Measurements from ENCODE around the gene DDRGK1.
A peak's percentile ranks its signal among the peaks of the same experiment; 100 is the strongest.
"Not testable (repeated sequence)": the region's sequence is repeated elsewhere in the genome, so short reads cannot be mapped to it uniquely, and the experiment has no call there.

The DDRGK1 gene

DNA sequence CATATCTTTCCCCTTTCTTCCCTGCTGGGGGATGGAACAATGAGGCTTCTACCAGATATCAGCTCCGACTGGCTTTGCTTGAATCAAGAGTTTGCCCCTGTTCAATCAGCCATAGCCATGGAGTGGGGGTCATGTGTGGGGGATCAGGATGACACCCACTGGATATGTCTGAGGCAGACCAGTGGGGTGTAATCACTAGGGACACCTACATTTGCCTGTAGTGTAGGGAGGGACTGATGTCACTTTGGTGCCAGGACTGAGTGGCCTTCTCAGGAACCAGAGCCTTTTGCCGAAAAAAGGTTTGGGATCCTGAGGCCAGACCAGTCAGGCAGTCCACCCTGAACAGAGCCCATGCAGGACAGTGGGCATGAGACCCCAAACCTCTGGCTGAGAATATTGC is 5.9 kb upstream of the DDRGK1 start:
- DNase-seq = no peak

DNA sequence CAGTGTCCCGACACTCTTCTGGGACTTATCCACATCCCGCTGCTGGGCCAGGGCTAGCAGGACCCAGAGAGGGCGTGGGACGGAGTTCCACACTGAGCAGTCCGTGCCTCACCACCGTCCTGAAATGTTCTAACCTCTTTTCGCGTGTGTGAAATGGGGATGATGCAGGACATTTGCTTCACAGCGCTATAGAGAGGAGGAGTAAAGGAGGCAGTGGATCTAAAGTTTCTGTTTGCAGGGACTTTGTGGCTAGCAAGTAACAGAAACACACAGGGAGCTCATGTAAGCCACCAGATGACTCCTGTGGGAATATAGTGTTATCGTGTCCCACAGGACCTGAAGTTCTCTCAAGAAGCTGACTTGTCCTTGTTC is 5.5 kb upstream of the DDRGK1 start:
- no peak for DNase-seq

DNA sequence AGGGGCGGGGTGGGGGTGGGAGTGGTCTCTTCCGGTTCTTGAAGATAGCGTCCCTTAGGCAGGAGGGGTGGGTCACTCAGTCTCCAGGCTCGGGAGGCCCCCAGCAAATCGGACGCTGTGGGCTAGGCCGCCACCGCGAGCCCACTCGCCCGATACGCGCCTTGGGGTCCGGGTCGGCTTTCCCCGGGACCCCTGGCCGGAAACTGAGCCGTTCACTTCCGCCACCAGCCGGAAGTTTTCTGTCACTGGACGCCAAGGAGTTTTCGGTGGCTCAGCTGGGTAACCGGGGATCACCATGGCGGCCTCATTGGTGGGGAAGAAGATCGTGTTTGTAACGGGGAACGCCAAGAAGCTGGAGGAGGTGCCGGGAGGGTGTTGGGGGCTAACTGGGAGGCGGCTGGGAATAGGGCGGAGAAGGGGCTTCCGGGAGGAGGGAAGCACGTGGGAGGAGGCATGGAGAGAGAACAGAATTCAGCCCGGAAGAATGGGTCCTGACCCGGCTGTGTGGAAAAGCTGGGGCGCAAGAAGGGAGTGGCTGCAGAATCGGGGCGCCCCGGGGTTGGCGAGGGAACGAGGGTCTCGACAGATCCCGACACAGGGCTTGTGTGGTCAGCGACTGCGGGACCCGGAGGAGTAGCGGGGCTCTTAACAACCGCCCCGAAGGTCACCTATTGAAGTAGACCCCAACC is 4.9 kb upstream of the DDRGK1 start, which contains the start of gene ITPA:
ITPA (plus strand) TSS at position 242 of the 689 bp plus-strand sequence; CDS start at position 296, 54 bp downstream.
- peak; percentile 7 to 42 for DNase-seq

DNA sequence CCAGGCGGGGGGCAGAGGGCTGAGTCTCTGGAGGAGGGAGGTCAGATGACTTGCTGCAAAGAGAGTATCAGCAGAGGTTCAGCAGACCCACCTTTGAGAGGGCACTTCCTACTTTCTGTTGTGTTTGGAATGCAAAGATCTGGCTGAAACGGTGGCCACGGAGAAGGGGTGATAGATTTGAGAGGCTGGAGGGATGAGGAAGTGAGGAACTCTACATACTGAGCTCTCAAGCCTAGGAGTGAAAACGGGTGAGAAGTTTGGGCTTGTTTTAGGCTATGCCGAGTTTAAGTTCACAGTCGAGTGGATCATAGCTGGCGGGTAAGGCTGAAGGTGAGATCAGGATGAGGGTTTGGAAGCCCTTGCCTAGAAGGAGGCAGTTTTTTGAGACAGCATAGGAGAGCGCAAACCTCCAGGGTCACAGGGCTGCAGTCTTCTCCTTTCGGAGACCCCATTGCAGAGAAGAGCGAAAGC is 4.3 kb upstream of the DDRGK1 start:
- DNase-seq = peak; percentile 10 to 27

DNA sequence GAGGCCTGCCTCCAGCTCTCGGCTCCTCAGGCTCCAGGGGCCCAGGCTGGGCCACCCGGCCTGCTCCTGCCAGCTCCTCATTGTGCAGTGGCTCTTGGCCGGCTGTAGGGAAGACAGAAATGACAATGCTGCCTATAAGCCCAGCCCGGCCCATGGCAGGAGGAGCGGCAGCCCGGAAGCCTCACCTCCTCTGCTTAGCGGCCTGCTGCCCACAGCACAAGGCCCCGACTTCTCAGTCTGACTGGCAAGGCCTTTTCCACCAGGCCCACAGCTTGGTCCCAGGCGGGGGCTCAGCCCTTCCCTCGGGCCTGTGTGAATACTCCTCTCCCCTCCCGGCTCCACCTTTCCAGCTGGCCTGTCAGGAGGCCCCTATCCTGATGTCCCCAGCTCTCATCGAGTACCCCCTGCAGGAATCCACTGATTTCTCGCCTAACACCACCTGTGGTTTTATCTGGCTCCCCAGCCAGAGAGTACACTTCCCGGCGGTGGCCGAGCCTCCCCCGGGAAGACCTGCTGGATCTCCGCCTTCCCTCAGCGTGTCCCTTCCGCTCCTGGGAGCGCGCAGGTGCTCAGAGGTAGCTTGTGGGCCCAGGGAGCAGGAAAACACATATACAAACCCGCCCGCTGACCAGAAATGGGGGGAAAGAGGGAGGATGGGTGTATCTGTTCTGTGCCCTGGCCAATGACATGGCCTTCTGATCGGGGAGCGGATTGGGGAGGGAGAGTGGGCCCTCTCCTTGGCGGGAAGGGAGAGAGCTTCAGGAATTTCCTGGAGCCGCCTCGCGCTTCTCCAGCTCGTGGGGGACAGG is 963 bp downstream of the DDRGK1 start:
- no peak for DNase-seq

DNA sequence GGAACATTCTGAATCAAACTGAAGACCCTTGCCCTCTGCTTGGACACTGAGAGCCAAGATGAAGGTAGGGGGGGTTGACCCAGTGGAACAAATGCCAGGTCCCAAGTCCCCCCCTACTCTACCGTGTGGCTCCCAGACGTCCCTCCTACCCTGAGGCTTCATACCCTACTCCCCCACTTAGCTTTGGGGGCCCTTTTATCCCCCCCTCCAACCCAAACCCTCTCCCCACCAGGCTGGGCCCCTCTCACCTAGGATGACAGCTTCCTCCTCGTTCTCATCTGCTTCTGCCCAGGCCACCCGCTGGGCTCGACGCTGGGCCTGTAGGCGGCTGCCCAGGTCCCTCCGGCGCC is 1.5 kb downstream of the DDRGK1 start:
- no peak for DNase-seq

DNA sequence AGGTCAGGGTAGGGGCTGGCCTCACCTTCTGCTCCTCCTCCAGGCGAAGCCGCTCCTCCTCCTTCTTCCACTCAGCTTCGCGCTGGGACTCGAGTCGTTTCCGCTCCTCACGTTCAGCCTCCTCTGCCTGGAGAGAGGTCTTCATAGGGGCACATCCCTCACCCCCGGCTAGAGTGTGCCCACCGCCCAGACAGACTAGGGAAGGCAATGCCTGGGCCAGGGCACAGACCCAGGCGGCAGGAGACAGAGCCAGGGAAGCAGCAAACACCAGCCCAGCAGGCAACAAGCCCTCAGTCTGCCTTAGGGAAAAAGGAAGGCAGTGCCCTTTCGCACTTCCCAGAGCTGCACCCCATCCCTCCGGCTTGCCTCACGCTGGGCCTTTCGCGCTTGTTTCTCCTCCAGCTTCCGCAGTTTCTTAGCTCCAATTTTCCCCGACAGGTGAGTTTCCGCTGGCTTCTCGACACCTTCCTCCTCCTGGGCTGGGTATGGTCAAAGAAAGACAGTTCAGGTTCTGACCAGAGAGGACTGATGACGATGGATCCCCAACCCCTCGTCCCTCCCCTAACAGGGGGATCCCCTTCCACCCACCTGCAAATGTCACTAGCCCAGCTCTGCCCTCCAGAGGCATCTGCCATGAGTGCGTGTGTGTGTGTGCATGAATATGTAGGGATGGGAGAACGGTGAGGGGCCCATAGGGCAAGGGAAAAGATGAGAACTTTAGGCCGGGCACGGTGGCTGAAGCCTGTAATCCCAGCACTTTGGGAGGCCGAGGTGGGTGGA is 4.3 kb downstream of the DDRGK1 start:
- no peak for DNase-seq

DNA sequence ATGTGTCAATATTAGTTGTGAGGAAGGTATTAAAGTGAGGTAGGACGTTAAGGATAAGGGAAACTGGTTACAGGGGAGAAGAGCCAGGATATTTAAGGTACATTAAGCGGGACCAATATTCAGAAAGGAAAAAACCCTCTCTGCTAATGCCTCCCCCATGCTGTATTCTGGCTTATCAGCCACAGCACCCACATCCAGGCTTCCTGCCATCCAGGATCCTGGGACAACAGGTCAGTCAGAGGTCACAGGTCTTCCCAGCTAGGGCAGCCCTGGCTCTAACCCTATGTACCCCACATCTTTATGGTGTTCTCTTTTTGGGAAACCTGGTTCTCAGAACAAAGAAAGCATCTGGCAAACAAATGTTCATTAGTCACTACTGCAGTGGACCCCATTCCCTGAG is 5.3 kb downstream of the DDRGK1 start:
- no peak for DNase-seq

DNA sequence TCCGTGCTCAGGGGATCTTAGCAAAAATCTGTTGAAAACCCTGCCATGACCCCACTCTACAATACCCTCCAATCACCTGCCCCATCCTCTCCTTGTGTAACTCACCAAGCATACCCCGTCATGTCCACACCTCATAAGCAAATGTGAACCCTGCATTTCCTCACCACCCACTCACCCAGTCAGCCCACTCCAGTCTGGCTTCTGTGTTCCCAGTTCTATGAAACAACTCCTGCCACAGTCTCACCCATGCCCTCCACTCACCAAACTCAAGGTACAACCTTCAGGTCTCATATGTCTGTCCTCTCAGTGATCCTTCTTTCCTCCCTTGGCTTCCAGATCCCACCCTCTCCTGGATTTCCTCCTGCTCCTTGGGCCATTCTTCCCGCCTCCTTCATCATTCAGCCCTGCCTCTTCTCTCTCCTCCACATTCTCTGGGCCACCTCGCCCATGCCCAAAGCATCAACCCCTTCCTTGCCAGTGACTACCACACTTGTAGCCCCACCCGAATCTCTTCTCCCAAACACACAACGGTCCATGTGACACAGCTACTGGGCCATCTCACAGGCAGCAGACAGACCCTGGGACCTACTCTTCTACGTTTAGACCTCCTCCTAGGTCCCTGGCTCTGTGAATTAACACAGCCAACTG is 8.8 kb downstream of the DDRGK1 start:
- DNase-seq = no peak

DNA sequence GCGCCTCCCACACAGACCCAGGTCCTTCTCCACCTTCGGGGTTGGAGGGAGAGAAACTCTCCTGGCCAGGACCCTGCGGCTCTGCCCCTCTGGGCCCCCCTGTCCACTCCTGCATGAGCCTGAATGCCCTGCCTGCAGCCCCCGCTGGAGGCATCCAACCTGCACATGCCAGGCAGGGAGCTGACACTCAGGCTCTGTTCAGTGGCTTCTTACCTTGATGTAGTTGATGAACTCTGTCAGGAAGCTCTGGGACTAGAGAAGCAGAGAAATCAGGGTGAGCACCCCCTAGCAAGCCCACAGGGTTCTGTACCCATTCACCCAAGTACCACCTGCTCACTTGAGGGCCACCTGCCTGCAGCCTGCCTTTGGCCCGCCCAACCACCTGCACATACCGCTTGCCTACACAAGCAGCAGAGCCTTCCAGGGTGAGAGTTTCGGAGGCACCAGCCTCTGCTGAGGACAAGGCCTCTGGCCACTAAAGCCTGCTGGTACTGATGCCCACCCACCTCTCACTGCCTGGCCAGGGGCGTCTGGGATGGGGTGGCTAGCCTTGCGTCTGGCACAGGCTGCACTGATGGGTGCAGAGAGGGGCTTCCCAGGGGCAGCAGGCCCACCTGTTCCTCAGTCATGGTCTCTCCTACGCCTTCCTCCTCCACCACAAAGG is 9.7 kb downstream of the DDRGK1 start:
- DNase-seq = no peak

DNA sequence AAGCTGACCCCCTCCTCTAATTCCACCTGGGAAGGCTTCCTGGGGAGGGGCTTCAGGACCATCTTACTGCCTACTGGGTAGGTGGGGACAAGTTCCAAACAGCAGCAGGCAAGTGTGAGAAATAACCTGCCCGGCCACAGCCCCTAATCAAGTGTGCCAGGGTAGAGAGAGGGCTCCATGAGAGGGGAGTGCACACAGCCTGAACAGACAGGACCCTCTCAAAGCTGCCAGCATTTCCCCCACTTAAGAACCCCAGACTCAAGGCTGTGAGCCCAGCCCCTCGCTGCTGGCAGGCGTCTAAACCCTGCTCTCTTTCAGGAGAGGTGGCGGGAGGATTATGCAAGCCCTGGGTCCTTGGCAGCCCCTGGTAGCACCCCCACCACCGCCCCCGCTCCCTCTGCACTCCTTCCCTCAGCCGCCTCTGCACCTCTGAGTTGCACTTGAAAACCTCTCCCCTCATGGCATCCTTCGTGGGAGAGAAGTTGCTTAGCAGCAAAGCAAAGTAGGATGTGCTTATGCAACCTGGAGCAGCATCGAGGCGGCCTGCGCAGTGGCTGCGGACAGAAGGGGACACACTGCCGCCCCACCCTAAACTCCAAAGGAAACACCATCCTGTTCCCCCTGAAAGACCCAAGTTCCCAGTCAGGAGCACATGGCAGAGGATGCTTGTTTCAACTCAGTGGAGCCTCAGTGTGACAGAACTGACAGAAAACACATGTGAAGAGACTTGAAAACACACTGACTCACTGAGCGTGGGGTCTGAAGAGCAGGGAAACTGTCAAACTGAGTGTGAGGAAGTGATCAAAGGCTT is 10.5 kb downstream of the DDRGK1 start:
- no peak for DNase-seq

DNA sequence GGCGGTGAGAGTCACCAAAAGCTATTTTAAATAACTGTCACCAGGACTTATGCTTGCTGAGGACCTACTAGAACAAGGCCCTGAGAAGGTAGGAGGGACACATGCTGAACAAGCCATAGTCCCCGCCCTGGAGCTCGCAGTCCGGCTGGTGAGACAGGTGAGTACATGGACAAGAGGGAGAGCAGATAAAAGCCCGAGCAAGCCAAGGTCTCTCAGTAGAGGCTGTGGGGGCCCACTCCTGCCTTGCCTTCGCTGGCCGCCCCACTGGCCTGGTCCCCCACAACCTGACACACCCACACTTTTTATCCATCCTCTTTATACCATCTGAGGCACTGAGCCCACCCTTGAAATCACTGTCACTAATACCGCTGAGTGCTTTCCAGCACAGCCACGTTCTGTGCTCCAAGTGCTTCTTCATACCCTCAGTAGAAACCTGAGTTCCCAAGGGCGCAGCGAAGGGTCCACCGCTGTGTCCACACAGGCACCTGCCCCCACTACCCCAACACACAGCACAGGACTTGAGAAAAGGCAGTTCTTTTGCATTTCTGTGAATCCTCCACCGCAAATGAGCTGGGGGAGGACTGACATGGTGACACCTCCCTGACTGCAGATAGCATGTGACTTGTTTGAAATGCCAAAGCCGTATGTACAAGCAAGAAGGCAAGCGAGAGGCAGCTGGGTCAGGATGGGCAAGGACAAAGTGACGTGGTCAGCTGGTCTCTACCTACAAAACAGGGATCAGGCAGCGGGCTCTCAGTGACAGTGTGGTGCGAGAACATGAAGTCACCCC is 12.1 kb downstream of the DDRGK1 start:
- no peak for DNase-seq

DNA sequence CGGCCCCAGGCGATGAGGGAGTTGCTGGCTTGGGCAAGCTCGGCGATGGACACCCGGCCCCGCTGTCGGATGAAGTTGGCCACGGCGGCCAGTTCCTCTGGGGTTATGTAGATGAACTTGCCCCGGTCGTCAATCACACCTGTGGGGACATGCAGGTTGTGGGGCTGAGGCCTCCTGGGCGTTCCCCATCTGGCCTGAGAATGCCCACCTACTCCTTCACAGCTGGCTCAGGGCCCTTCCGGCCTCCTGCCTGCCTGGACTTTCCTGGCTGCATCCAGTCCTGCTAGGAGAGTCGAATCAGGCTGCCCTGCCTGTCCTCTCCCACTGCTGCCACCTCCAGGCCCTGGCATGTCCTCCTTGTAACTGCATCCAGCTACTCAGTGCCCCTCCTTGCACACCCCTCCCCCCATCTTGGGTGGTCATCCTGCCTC is 13.8 kb downstream of the DDRGK1 start:
- no peak for DNase-seq

DNA sequence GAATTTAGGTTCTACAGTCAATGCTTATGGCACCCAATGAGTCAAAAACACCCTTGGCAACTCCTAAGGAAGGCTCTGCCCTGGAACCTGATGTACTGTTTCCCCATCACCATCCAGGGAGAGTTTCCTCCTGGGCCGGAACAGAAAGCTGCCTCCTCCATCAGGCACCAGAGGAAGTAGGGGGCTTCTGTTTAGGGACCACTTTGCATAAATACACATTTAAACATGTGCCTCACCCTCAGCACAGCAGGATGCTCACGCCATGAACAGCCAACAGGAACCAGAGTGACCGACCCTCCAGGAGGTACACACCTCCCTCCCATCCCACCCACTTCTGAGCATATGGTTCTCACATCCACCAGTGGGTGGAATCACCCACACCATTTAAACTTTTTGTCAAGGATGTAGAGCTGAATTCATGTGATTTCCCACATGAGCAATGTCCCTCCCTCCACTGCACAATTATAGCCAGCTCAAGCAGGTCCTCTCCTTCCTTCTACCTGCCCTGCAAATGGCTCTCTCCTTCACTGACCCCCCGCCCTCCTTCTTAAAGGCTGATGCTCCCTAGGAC is 14.8 kb downstream of the DDRGK1 start:
- no peak for DNase-seq

DNA sequence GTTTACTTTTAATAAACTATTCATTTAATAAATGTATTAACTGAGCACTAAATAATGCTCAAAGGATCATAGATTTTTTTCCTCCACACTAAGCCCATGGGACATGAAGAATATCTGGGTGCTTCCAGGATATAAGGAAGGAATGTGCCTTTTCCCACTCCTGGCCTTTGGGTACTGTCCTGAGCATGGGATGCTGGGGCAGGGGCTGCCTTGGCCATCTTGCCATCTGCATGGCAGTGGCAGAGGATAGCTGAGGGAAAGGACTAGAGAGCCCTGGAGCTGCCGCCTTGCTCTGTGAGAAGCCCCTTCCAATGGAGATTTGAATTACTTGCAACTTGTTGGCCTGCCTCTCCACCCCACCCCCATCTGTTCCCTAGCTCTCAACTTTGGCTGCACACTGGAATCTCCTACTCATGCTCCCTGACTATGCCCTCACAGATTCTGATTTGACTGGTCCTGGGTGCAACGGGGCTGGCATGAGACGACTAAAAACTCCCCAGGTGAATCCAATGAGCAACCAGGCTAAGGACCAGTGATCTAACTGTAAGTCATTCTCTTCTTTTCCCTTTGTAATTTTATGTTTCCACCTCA is 15.6 kb downstream of the DDRGK1 start:
- DNase-seq = no peak

DNA sequence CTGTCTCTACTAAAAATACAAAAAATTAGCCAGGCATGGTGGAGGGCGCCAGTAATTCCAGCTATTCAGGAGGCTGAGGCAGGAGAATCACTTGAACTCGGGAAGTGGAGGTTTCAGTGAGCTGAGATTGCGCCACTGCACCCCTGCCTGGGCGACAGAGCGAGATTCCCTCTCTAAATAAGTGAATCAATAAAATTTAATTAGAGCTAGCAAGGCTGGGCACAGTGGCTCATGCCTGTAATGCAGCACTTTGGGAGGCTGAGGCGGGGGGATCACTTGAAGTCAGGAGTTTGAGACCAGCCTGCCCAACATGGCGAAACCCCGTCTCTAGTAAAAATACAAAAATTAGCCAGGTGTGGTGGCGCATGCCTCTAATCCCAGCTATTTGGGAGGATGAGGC is 16.6 kb downstream of the DDRGK1 start:
- not testable (repeated sequence) for DNase-seq

DNA sequence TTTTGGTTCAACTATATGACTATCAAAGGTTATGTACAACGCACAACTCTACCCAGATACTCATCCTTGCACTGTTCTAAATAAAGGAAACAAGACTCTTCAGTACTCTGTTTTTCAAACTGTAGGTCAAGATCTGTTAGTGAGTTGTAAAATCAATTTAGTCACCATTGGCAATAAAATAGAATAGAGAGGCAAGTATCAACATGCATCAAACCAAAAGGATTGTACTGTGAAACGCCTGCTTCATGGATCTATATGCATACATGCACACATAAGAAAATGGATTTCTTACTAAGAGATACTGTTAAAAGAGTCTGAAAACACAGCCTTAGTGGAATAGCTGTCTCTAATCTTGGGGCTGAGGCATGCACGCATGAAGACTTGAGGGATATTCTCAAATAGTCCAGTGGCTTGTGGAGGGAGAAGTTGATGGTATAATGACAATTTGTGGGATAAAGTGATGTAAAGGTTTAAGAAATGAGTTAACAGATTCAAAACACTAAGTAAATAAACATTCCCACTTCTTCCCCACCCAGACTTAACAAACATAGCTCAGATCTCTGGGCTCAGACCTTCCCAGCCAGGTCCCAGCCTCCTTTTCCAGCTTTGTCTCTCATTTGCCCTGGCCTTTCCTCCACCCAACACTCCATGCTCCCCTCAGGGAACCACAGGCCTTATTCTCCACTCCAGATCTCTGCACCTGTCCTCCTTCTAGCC is 20.4 kb downstream of the DDRGK1 start:
- no peak for DNase-seq

DNA sequence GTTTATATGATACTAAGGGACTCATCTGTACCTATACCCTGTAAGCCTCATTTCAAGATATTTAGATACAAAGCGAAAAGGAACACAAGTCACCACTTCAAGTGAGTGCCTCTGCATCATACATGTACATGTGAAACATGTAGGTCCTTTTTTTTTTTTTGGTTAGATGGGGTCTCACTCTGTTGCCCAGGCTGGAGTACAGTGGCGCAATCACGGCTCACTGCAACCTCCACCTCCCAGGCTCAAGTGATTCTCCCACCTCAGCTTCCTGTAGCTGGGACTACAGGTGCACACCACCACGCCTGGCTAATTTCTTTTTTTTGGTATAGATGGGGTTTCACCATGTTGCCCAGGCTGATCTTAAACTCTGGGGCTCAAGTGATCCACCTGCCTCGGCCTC is 22.1 kb downstream of the DDRGK1 start:
- not testable (repeated sequence) for DNase-seq

DNA sequence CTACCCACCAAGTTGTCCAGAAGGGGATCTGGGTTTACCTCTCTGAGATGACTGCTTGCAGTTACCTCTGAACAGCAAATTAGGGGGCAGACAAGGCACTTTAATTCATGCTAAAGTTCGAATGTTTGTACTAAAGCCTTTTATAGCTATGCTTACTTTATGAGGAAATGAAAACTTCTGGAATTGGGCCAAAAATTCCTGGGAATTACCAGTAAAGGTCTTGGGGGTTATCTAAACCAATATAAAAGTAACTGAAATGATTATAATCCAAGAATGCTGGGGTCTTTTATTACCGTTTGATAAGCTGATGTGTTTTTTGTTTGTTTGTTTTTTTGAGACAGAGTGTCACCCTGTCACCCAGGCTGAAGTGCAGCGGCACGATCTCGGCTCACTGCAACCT is 23.2 kb downstream of the DDRGK1 start:
- DNase-seq = no peak
